GM10847 (cell line): ENCODE measurements around the gene FMNL2.

Experiments
- POLR2A ChIP-seq: IDR thresholded peaks from 2 replicates; pipeline ENCODE4 v1.6.1; 2011; ENCODE audit not compliant: insufficient read length; ENCODE audit errors: extremely low read depth

FMNL2 gene

DNA sequence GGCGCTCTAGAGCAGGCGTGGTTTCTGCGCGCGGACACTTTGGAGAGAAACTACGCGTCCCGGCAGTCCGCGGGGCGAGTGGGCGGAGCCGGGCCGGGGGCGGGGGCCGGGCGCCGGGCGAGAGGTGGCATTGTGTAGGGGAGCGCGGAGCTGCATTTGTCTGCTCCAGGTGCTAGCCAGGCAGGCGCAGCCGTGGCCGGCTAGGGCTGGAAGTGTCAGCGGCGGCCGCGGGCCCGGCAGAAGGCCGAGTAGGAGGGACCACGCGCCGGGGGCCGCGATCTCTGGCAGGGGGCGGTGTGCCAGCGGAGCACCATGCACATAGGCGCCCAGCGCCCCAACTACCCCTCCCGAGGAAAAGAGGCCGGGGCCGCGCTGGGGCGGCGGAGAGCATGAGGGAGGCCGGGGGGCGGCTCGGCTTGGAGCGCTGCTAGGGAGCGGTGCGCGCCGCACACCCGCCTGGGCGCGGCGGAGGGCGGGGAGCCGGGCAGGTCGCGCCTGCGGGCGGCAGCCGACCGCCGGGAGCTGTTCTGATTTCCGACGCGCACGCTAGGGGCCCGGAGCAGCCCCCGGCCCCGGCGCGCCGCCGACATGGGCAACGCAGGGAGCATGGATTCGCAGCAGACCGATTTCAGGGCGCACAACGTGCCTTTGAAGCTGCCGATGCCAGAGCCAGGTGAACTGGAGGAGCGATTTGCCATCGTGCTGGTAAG lies at the start of gene FMNL2:
Gene FMNL2, plus strand, starts transcription at position 159 of the 710 bp plus-strand sequence.
- TF ChIP-seq POLR2A, result peak; percentile 23

DNA sequence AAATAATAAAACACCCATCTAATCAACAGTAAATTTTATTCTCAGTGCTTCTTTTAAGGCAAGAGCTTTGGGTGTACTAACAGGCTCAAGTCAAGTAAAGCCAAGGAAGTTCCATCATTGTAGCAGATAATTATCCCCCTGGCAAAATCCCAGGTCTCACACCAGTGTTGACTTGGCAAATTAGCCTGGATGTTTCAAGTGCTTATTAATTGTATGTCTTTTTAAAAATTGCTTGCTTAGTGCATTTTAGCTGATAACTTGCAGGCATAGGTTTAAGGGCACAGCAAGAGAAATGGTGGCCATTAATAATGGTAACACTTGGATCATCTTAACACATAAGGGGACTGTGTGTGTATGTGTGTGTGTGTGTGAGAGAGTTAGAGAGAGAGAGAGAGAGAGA lies 42.0 kb upstream of the FMNL2 start:
- no peak for TF ChIP-seq POLR2A

DNA sequence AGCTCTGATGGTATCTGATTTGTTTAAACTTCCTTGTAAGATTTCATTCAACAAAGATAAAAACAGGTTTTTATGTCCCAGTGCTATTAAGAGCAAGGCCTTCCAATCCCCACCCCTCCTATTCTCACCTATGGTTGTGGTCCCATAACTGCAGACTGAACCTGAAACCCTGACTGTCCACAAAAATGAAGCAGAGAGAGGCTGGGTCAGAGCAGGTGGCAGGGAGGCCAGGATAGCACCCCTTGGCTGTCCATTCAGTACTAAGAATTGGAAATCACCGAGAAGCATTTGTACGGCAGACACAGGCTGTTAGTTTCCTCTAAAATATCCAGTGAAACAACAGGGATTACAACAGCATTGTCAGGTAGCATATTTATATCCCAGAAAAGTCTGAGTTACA lies 37.3 kb upstream of the FMNL2 start:
- TF ChIP-seq POLR2A, result no peak

- TF ChIP-seq POLR2A, result no peak
Observed at GRCh38 chr2:152298754-152299153, 36.2 kb upstream of the FMNL2 start.

DNA sequence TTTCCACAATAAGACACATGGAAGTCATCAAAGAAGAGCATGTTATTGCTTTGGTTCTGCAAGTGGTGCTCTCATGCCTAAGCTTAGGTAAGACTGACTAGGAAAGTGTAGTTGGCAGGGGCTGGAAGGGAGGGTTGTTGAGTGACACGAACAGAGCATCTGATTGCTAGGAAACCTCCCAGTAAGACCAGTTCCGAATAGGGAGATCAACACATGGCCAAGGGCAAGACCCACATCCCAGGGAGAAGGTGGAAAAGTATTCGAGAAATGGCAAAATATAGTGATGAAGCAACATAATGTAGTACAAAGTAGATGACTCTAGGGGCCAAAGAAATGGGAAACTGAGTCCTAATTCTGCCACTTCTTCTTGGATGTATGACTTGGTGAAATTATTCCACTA lies 33.8 kb upstream of the FMNL2 start:
- TF ChIP-seq POLR2A, result no peak

GRCh38 chr2:152303951-152304350 lies 31.0 kb upstream of the FMNL2 start:
- no peak for TF ChIP-seq POLR2A

- no peak for TF ChIP-seq POLR2A
Observed at GRCh38 chr2:152304836-152305235, 30.1 kb upstream of the FMNL2 start.

- TF ChIP-seq POLR2A, result no peak
Observed at GRCh38 chr2:152307863-152308262, 27.1 kb upstream of the FMNL2 start.

- TF ChIP-seq POLR2A, result no peak
Observed at GRCh38 chr2:152309352-152310214, 25.4 kb upstream of the FMNL2 start.

GRCh38 chr2:152319822-152320570 lies 15.0 kb upstream of the FMNL2 start:
- TF ChIP-seq POLR2A, result no peak

GRCh38 chr2:152320814-152321213 lies 14.2 kb upstream of the FMNL2 start:
- no peak for TF ChIP-seq POLR2A

DNA sequence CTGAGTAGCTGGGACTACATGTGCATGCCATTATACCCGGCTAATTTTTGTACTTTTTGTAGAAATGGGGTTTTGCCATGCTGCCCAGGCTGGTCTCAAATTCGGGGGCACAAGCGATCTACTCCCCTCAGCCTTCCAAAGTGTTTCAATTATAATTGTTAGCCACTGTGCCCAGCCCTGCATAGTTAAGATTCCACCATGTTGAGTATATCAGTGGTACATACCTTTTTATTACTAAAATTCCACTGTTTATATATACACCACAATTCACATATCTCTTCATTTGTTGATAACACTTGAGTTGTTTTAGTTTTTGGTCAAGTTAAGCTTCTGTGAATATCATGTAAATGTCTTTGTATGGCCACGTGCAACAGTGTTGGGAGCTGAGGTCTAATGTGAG lies 12.8 kb upstream of the FMNL2 start:
- TF ChIP-seq POLR2A, result no peak

GRCh38 chr2:152326710-152327109 lies 8.3 kb upstream of the FMNL2 start:
- no peak for TF ChIP-seq POLR2A

DNA sequence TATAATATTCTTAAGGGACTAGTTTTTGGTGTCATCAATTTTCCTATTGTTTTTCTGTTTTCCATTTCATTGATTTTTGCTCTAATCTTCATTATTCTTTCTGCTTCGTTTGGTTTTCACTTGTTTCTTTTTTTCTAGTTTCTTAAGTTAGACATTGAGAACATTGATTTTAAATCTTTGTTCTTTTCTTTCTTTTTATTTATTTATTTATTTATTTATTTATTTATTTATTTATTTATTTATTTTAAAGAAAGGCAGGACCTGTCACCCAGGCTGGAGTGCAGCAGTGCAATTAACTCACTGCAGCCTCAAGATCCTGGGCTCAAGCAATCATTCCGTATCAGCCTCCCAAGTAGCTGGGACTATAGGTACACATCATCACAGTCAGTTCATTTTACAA lies 7.0 kb upstream of the FMNL2 start:
- TF ChIP-seq POLR2A, result no peak

DNA sequence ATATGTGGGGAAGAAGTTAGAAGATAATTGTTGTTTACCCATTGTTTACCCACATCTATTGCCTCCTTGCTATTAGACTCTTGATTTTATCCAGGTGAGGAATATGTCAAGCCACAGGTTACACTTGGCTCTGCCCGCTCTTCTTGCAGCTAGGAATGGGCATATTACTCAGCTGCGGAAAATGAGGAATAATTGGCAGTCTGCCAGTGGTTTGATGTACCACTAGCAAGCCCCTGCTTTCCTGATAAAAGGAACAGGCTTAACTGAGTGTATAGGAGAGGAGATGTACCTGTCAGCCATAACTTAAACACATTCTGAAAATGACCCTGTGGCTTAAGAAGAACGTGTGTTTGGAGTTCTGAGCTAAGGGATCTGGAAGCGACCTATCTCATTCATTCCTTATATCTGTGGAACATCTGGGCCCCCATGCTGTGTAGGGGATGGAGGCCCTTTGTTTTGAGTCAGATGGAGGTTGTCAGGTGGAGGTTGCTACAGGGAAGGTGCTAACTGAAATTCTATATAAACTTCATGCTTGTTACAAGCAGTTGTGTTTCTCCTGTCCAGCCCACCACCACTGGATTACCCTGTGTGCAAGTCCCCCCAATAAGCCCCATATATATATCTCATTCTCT lies 4.6 kb upstream of the FMNL2 start:
- no peak for TF ChIP-seq POLR2A
